RWPE1 (cell line): ENCODE measurements around the gene FBXO9.
"Not testable (repeated sequence)": the region's sequence is repeated elsewhere in the genome, so short reads cannot be mapped to it uniquely, and the experiment has no call there.

Source experiments
- CTCF ChIA-PET: fragments of 350-600 bp; sonication (Branson Sonifier 250); formaldehyde crosslinking; extraction: SDS; loops from one replicate; lab custom pipeline; 2021; lab: Yijun Ruan, JAX
- POLR2A ChIA-PET: fragments of 400-600 bp; formaldehyde crosslinking; extraction: SDS; loops from one replicate; lab custom pipeline; 2020; ENCODE audit warnings: antibody characterized with exemption; ENCODE audit not compliant: low non-redundant PET; lab: Yijun Ruan, JAX
- DNase-seq: peaks from one replicate; pipeline ENCODE4 v3.0.0; 2012; ENCODE audit warnings: low spot score
- H3K27ac ChIP-seq: fragments of 450-650 bp; 2 replicates; pipeline ENCODE4 v1.5.1; 2017
- TF ChIP-seq, protein P1 (sequence below): fragments of 450-650 bp; conservative IDR thresholded peaks from 2 replicates; pipeline ENCODE4 v1.5.1; 2017; ENCODE audit warnings: low read depth, mild to moderate bottlenecking

The FBXO9 gene

DNA sequence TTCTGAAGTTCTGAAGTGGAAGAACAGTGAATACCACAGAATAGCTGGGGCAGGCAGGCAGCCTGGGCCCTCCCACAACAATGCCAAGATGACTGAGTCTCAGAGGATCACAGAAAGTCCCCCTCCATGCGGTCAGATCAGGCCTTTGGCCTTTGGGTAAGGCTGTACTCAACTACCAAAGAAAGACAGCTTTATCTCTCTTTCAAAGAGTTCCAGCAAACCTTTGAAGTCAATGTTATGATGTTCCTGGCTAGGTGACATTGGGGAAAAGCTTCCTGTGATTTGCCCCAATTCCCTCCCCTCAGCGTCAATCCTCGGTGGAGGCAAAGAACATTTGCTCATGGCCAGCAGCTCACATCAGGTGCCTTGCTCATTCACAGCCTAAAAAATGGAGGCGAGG, 10.7 kb upstream of the FBXO9 start:
- POLR2A ChIA-PET, result no interaction called here
- TF ChIP-seq, protein P1, sequence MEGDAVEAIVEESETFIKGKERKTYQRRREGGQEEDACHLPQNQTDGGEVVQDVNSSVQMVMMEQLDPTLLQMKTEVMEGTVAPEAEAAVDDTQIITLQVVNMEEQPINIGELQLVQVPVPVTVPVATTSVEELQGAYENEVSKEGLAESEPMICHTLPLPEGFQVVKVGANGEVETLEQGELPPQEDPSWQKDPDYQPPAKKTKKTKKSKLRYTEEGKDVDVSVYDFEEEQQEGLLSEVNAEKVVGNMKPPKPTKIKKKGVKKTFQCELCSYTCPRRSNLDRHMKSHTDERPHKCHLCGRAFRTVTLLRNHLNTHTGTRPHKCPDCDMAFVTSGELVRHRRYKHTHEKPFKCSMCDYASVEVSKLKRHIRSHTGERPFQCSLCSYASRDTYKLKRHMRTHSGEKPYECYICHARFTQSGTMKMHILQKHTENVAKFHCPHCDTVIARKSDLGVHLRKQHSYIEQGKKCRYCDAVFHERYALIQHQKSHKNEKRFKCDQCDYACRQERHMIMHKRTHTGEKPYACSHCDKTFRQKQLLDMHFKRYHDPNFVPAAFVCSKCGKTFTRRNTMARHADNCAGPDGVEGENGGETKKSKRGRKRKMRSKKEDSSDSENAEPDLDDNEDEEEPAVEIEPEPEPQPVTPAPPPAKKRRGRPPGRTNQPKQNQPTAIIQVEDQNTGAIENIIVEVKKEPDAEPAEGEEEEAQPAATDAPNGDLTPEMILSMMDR, result no peak
- CTCF ChIA-PET, result no interaction called here
- H3K27ac ChIP-seq, result no peak overlapping the region
- DNase-seq, result no peak

DNA sequence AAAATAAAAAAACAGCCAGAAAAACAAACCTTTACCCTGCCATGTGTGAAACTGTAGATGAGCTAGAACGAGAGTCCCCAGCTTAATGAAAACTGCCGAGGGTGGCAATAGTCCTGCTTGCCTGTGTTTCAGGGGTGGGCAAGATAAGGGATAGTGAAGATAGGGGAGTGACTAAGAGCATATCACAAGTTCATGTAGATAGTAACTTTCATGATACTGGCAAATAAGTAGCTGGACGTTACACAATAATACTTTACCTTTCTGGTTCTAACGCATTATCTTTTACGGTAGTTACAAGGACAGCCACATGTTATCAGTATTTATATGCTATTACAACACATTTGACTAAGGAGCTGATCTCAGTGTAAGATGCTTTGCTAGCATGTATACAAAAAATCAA, 9.3 kb upstream of the FBXO9 start:
- POLR2A ChIA-PET, result no interaction called here
- no peak overlapping the region for H3K27ac ChIP-seq
- DNase-seq, result no peak
- CTCF ChIA-PET, result no interaction called here
- TF ChIP-seq, protein P1, result no peak

DNA sequence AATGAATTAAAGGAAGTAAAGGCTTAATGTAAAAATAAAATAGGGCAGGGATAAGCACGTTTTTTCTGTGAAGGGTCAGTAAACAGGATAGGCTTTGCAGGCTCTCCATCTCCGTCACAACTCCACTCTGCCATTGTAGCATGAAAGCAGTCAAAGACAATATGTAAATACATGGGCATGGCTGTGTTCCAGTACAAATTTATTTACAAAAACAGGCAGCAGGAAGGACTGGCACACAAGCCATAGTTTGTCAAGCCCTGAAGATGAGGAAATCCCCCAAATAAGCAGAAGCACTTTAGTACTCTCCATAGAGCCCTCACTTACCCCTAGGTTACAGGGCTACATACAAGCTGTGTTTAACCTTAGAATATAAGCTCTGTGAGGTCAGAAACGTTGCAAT, 8.9 kb upstream of the FBXO9 start:
- DNase-seq, result no peak
- ChIA-PET POLR2A (no interaction called here), CTCF (no interaction called here)
- TF ChIP-seq, protein P1, result no peak
- no peak overlapping the region for H3K27ac ChIP-seq

DNA sequence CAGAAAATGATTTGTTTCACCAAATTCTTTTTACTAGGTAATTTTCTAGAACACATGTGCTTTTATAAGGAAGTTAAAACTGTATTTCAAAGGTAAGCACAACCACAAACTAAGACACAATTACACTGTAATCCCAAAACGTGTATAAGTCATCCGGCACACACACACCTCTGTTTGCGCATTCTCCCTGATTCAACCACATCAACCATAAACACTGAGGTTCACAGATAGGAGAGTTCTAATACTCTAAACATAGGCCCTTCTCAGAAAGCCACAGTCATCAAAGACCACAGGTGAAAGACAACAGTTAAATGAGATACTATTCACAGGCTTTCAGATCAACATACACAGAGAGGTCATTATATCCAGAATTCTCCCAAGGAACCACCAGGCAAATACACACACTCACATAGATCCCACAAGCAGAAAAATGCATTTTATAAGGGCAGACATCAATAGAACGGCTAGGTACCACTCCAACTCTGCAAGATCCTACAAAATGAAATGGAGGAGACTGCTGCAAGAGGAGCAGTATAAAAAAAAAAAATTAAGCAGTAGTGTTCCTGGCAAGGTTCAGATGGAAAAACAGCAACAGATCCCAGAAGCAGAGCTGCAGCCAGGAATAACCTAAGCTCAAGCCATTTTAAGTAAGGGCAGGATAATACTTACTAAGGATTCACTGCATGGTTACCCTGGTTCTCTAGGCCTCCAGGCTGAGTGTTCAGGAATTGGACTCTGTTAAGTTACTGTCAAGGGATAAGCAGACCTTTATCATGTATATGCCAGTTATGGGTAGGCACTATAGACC, 6.6 kb upstream of the FBXO9 start:
- DNase-seq, result no peak
- ChIA-PET POLR2A (no interaction called here), CTCF (no interaction called here)
- TF ChIP-seq, protein P1, result no peak
- no peak overlapping the region for H3K27ac ChIP-seq

DNA sequence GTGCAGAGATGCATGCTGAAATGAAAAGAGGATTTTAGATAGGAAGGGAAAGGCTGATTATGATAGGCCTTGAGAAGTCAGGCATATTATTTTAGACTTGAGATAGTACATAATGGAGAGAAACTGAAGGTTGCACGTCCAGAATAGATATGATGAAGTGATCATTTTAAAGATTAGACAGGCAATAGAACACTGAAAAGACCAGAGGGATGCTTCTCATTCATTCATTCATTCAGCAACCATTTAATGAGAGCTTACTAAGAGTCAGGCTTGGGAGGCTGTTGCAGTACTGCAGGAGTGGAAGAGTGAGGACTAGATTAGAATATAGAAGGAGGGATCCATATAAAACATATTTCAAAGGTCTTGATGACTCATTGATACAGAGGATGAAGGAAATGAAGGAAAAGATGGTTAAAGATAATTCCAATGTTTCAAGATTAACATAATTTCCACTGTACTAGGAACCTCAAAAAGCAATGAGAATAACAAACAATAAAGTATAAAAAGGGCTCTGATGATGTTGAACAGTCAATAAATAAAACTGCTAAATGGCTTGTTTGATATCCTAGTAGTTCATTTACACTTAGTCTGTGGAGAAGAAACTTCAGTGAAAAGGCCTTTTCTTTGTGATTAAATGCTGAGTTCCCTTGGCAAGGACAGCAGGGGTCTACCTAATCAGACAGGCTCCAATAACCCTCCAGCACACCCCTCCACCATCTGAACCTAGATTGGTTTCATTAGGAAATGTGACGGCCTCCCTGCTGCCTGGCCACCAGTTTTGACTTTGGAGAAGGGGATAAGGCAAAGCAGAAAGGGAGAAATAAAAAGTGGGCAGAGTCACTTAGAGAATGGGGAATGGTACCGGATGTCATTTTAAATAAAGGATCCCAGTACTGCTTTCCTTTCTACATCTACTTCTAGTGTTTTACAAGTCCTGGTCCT, 5.3 kb upstream of the FBXO9 start:
- POLR2A ChIA-PET, result no interaction called here
- TF ChIP-seq, protein P1, result no peak

DNA sequence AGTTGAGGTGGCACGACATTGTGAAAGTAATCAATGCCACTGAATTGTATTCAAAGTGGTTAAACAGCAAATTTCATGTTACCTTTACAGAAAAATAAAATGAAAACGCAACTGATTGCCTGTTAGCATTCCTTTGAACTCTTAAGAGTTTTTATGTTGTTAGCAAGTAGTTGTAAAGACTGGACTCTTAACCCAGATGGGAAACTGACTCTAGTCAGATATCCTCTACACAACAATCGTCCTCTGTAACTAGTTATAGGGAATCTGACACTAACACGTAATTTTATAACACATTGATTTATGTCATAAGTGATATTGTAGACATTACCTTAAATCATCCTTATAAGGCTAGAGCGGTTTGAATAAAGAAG, 3.0 kb upstream of the FBXO9 start:
- CTCF ChIA-PET, result no interaction called here
- TF ChIP-seq, protein P1, result no peak
- POLR2A ChIA-PET, result no interaction called here
- DNase-seq, result no peak
- H3K27ac ChIP-seq, result peak overlapping the region; percentile 89

More for the DNA sequence above, 5.3 kb upstream of the FBXO9 start:
- no peak overlapping the region for H3K27ac ChIP-seq
- CTCF ChIA-PET, result no interaction called here
- no peak for DNase-seq

DNA sequence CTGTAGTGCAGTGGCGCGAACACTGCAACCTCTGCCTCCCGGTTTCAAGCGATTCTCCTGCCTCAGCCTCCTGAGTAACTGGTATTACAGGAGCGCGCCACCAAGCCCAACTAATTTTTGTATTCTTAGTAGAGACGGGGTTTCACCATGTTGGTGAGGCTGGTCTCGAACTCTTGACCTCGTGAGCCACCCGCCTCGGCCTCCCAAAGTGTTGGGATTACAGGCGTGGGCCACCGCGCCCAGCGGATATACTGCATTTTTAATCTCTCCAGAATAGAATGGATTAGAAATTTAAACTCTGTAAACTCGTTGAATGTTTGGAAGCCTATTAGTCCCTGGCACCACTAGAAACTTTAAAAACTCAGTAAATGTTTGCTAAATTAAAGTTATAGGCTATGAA, 949 bp upstream of the FBXO9 start:
- CTCF ChIA-PET, result interaction anchor here (1.4 kb wide), 1 partner anchor 69 kb away, joined by 4 read pairs; the partner anchor contains the start of gene GSTA4
- POLR2A ChIA-PET, DNase-seq: not testable (repeated sequence)
- H3K27ac ChIP-seq, result peak overlapping the region; percentile 85
